Hepatocyte (in vitro differentiated cells): ENCODE results near the gene ZBP1. TPM values are rescaled to one million over a fixed set of nuclear protein-coding genes. Genes with fewer than 3 reads are reported as not detected.

Source experiments
- DNase-seq: peaks from one replicate; pipeline ENCODE4 v3.0.0-alpha.2; 2016; ENCODE audit warnings: low spot score
- H2AFZ ChIP-seq: fragments of 200-600 bp; sonication (generic); 2 replicates; pipeline ENCODE4 v1.6.0; 2016; ENCODE audit warnings: antibody characterized with exemption, mild to moderate bottlenecking
- H3K27ac ChIP-seq: fragments of 200-600 bp; sonication (generic); 2 replicates; pipeline ENCODE4 v1.5.1; 2016; ENCODE audit warnings: mild to moderate bottlenecking
- H3K27me3 ChIP-seq: fragments of 200-600 bp; sonication (generic); 2 replicates; pipeline ENCODE4 v1.6.1; 2016
- H3K36me3 ChIP-seq: fragments of 200-600 bp; sonication (generic); replicated peaks from 2 replicates; pipeline ENCODE4 v1.5.1; 2016; ENCODE audit warnings: low read depth; ENCODE audit not compliant: insufficient read depth
- H3K4me1 ChIP-seq: fragments of 200-600 bp; sonication (generic); 2 replicates; pipeline ENCODE4 v1.5.1; 2016; ENCODE audit warnings: mild to moderate bottlenecking, moderate library complexity; ENCODE audit not compliant: insufficient read depth
- H3K4me2 ChIP-seq: fragments of 200-600 bp; sonication (generic); 2 replicates; pipeline ENCODE4 v1.6.0; 2016
- H3K4me3 ChIP-seq: fragments of 200-600 bp; sonication (generic); 2 replicates; pipeline ENCODE4 v1.5.1; 2016; ENCODE audit warnings: mild to moderate bottlenecking
- H3K79me2 ChIP-seq: fragments of 200-600 bp; sonication (generic); 2 replicates; pipeline ENCODE4 v1.6.0; 2017; ENCODE audit warnings: mild to moderate bottlenecking
- H3K9me2 ChIP-seq: fragments of 200-600 bp; sonication (generic); replicated peaks from 2 replicates; pipeline ENCODE4 v1.6.0; 2017; ENCODE audit warnings: mild to moderate bottlenecking; ENCODE audit not compliant: insufficient read depth
- H3K9me3 ChIP-seq: fragments of 200-600 bp; sonication (generic); 2 replicates; pipeline ENCODE4 v1.5.1; 2016; ENCODE audit warnings: low read depth, mild to moderate bottlenecking
- H4K20me1 ChIP-seq: fragments of 200-600 bp; sonication (generic); 2 replicates; pipeline ENCODE4 v1.6.0; 2016; ENCODE audit warnings: mild to moderate bottlenecking; ENCODE audit not compliant: insufficient read depth, poor library complexity, severe bottlenecking
- EZH2 ChIP-seq: fragments of 200-600 bp; sonication (generic); IDR thresholded peaks from 2 replicates; pipeline ENCODE4 v1.6.1; 2016; ENCODE audit warnings: antibody characterized with exemption, mild to moderate bottlenecking, borderline replicate concordance
- EZH2phosphoT487 ChIP-seq: fragments of 200-600 bp; sonication (generic); IDR thresholded peaks from one replicate; pipeline ENCODE4 v1.6.1; 2018; ENCODE audit warnings: antibody characterized with exemption, mild to moderate bottlenecking, low read depth, moderate library complexity; ENCODE audit not compliant: unreplicated experiment, severe bottlenecking
- WGBS: methylation state at CpG from one replicate; pipeline ENCODE4 v1.1.6; 2016; ENCODE audit warnings: low lambda C conversion rate; ENCODE audit errors: missing lambda C conversion rate; 5-methylcytosine and 5-hydroxymethylcytosine counted together
- polyA plus RNA-seq: library from polyadenylated mRNA; unstranded; fragments of >200 nt; fragmentation: Nextera tagmentation; extraction: Ambion mirVana; gene quantifications from 2 replicates; pipeline ENCODE4 v1.2.1, GENCODE V29; 2016
- total RNA-seq: library from RNA; depleted of rRNA; stranded (reverse); fragments of >200 nt; gene quantifications from 2 replicates; pipeline ENCODE4 v1.2.3, GENCODE V29; 2014
- TF ChIP-seq, protein P1 (sequence below): fragments of 200-600 bp; sonication (generic); IDR thresholded peaks from 2 replicates; pipeline ENCODE4 v1.5.1; 2016; ENCODE audit warnings: antibody characterized with exemption, mild to moderate bottlenecking; ENCODE audit not compliant: poor library complexity

Gene ZBP1
- total and polyA plus RNA-seq, 2 experiments from 2014 or later, result not detected

DNA sequence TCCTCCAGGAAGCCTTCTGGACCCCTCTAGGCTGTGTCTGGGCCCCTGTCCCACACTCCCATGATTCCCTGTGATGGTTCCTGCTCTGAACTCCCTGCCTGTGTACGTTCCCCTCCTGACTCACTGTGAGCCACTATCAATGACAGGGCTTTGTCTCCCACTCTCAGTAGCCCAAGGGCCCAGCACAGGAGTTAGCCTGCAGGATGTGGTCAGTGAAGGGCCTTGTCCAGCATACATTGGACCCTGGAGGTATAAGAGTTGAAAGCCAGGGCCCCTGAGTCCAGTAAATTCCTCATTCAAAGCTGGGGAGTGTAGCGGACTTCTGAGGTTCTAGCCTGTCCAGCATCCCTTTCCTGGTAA, 19.0 kb downstream of the ZBP1 start:
- H3K36me3 ChIP-seq, result no peaks in the 10 kb centered on the region
- no peak overlapping the region for H2AFZ ChIP-seq

DNA sequence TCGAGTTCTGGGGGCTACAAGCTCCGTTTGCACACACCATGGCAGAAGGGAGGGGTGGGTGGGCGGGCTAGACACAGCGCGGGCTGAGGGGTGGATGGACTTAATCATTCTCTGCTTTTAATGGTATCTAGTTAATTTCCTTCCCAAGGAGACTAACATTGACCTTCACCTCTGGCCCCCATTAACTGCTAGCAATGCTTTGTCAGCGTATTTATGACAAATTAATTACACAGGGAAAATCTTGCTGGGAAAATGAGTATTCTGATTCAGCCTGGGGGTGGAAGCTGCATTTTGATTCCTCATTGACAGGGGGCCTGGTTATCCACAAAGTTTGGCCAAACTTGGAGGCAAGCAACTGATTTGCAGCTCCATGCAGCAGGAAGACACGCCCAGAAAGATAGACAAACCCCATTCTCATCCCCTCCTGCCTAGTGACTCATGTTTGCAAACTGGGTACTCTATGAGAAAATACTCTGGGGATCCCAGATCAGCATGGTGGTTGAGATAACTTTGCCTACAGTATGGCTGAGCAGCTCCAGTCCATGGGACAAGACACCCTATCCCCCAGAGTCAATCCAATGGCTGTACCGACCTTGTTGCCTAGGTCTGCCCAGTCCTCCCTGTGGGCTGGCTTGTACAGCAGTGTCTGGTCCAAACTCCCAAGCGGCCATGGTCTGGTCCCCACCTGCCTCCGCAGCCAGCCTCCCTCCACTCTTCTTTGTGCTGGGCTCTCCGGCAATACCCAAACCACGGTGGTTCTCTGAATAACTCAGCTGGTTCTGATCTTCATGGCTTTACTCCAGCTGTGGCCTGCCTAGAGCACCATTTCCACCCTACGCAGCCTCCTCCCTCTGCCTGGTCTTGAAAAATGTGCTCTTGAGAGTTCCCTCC, 19.7 kb downstream of the ZBP1 start:
- Histone ChIP-seq H3K9me2 (no peaks in the 10 kb centered on the region), H3K27ac (no peak overlapping the region), H3K4me1 (no peaks in the 10 kb centered on the region), H3K4me3 (no peak overlapping the region), H3K9me3 (no peaks in the 10 kb centered on the region), H3K36me3 (no peaks in the 10 kb centered on the region), H3K27me3 (no peaks in the 10 kb centered on the region), H2AFZ (no peak overlapping the region), H3K79me2 (no peaks in the 10 kb centered on the region), H4K20me1 (no peaks in the 10 kb centered on the region), H3K4me2 (no peak overlapping the region)
- 88% methylated on average over 13 of the region's 13 CpGs for whole genome bisulfite sequencing
- TF ChIP-seq, protein P1, sequence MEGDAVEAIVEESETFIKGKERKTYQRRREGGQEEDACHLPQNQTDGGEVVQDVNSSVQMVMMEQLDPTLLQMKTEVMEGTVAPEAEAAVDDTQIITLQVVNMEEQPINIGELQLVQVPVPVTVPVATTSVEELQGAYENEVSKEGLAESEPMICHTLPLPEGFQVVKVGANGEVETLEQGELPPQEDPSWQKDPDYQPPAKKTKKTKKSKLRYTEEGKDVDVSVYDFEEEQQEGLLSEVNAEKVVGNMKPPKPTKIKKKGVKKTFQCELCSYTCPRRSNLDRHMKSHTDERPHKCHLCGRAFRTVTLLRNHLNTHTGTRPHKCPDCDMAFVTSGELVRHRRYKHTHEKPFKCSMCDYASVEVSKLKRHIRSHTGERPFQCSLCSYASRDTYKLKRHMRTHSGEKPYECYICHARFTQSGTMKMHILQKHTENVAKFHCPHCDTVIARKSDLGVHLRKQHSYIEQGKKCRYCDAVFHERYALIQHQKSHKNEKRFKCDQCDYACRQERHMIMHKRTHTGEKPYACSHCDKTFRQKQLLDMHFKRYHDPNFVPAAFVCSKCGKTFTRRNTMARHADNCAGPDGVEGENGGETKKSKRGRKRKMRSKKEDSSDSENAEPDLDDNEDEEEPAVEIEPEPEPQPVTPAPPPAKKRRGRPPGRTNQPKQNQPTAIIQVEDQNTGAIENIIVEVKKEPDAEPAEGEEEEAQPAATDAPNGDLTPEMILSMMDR, result no peak
- no peak for TF ChIP-seq EZH2phosphoT487
- no peak for TF ChIP-seq EZH2
- DNase-seq, result no peak

More for the DNA sequence above, 19.0 kb downstream of the ZBP1 start:
- no peak overlapping the region for H3K27ac ChIP-seq
- H3K4me1 ChIP-seq, result no peaks in the 10 kb centered on the region
- H3K4me2 ChIP-seq, result no peak overlapping the region
- DNase-seq, result no peak
- H4K20me1 ChIP-seq, result no peaks in the 10 kb centered on the region
- H3K4me3 ChIP-seq, result no peak overlapping the region
- 73% methylated on average over 2 of the region's 2 CpGs for WGBS
- no peaks in the 10 kb centered on the region for H3K79me2 ChIP-seq
- TF ChIP-seq EZH2, result no peak
- TF ChIP-seq, protein P1, result no peak
- TF ChIP-seq EZH2phosphoT487, result no peak
- no peaks in the 10 kb centered on the region for H3K9me3 ChIP-seq
- no peaks in the 10 kb centered on the region for H3K9me2 ChIP-seq
- no peaks in the 10 kb centered on the region for H3K27me3 ChIP-seq

DNA sequence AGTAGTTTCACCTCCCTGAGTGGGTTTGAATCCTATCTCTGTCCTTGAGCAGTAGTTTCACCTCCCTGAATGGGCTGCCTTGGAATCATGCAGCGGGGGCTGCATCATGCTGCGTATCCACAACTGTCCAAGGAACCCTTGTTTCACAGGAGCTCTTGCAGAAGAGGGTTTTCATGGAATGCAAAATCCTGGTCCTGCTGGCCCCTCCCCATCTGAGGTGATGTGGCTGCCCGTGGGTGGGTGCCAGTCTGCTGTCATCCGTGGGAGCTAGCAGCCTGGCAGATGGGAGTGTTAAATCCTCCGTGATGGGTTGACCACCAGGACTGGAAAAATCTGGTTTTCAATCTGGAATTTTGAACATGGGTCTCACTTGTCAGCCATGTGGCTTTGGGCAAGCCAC, 21.7 kb downstream of the ZBP1 start:
- TF ChIP-seq EZH2, result no peak
- TF ChIP-seq, protein P1, result no peak
- no peak for TF ChIP-seq EZH2phosphoT487
- Histone ChIP-seq H2AFZ (no peak overlapping the region), H3K27me3 (no peaks in the 10 kb centered on the region), H3K27ac (no peak overlapping the region), H3K79me2 (no peaks in the 10 kb centered on the region), H3K36me3 (no peaks in the 10 kb centered on the region), H3K4me1 (no peaks in the 10 kb centered on the region), H4K20me1 (no peaks in the 10 kb centered on the region), H3K4me2 (no peak overlapping the region), H3K9me3 (no peaks in the 10 kb centered on the region), H3K4me3 (no peak overlapping the region), H3K9me2 (no peaks in the 10 kb centered on the region)
- whole genome bisulfite sequencing, result 82% methylated on average over 5 of the region's 5 CpGs
- DNase-seq, result no peak
